GM19193 (cell line): ENCODE results near the gene TP53BP1.

Experiments used
- POLR2A ChIP-seq: IDR thresholded peaks from 4 replicates; pipeline ENCODE4 v1.6.1; 2011; ENCODE audit not compliant: insufficient read depth, insufficient read length; ENCODE audit errors: extremely low read depth

The TP53BP1 gene

DNA sequence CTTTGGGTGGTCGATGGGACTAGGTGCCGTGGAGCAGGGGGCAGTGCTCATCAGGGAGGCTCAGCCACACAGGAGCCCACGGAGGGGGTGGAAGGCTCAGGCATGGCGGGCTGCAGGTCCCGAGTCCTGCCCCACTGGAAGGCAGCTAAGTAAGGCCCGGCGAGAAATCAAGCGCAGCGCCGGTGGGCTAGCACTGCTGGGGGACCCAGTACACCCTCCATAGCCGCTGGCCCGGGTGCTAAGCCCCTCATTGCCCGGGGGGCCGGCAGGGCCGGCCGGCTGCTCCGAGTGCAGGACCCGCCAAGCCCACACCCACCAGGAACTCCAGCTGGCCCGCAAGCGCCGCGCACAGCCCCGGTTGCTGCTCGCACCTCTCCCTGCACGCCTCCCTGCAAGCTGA, 19.1 kb downstream of the TP53BP1 start:
- no peak for TF ChIP-seq POLR2A

DNA sequence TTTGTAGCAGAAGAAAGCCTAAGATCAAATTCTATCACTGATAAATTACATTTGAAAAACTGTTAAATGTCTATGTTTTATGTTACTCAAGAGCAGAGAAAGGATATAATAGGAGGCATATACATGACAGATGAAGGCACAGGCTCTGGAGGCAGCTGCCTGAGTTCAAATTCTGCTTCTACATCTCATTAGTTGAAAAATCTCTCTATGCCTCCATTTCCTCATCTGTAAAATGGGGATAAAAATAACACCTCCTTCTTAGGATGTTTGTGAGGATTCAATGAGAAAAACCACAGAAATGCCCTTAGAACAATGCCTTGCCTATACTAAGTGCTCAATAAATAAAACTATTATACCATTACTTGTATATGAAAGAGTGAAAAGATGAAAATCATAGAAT, 21.0 kb downstream of the TP53BP1 start:
- no peak for TF ChIP-seq POLR2A

DNA sequence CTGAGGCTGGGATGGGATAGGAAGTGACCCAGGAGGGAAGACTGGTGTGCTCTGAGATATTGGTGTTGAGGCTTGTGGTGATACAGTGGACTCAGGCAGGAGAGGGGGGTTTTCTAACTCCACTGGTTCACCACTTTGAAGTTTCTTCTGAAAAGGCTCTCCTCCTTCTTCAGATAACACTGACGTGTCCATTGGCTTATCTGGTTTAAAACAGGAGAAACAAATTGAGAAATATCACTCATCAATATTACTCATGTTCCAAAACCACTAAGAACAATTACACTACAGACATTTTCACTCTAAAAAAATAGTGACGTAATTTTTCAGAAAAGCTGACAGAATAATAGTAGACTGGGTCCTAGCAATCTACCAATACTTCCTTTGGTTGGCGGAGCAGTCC, 23.1 kb downstream of the TP53BP1 start:
- TF ChIP-seq POLR2A = no peak

DNA sequence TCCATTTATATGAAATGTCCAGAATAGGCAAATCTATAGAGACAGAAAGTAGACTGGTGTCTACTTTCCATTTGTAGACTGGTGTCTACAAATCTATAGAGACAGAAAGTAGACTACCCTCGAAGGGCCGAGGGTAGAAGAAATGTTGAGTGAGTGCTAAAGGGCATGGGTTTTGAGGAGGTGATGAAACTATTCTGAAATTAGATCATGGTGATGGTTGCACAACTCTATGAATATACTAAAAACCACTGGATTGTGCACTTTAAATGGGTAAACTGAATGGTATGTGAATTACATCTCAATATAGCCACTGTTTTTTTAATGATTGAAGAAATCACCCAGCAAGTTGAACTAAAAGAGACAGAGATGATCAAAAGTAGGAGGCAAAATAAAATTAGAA, 27.9 kb downstream of the TP53BP1 start:
- TF ChIP-seq POLR2A = no peak

DNA sequence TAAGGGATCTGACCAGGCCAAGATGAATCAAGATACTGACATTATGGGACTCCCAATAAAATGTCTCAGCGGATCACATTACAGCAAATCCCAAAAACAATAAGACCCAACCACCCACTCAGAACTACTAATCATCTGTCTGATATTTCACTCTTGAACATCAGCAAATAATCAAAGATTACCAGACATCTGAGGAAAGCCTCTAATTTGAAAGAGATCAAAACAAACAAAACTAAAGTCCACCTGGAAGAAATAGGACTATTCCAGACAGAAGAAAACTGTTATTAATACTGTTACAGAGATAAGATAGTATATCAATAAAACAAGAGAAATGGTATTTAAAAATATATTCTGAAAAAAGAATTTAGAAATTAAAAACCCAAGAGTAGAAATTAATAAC, 29.0 kb downstream of the TP53BP1 start:
- TF ChIP-seq POLR2A = no peak

DNA sequence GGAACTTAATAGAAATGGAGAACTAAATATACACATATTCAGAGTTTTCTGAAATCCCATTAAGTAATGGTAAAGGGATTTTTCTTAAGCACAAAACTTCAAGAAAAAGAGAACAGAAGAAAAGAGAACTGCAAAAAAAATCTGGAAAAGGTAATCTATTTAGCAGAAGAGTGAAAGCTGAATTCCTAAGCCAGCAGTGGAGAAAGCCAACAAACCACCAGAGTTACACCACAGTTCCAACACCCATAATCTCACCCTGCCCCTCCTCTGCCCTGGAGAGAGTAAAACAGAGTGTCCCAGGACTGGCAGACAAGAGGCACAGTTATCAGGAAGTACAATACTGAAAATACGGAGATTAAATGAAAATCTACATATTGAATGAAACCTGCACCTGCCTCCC, 29.4 kb downstream of the TP53BP1 start:
- TF ChIP-seq POLR2A = no peak

DNA sequence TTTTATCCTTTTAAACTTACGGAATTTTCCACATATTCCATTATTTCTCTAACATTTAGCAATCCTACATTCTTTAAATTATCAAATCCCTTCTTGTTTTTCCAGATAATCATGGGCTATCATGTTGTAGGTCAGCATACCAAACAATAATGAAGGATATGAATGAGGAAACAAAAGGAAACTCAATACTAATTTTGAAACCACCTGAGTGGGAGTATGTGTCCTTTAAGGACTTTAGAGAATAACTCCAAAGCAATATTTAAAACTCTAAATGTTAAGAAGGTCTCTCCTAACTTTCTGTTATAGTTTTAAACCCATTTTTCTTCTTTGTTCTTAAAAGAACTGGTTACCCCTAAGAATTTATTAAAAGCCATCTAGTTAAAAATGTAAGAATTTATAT, 43.0 kb downstream of the TP53BP1 start:
- no peak for TF ChIP-seq POLR2A

DNA sequence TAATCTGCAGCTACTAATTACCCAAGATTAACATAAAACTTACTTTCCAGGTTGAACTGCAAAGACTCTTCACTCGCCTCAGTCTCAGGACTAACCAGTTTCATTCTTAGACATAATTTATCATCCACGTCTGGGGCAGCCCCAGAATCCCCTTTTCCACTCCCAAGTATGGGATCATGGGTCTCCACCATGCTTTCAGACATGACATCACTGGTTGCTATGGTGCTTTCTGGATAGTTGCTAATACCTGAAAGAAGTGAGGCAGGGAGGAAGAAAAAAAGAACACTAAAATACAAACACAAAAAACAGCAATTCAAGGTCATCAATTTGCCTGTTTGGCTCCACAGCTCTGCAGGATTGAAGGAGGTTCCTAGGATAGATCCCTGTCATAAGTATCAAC, 46.6 kb downstream of the TP53BP1 start:
- no peak for TF ChIP-seq POLR2A

DNA sequence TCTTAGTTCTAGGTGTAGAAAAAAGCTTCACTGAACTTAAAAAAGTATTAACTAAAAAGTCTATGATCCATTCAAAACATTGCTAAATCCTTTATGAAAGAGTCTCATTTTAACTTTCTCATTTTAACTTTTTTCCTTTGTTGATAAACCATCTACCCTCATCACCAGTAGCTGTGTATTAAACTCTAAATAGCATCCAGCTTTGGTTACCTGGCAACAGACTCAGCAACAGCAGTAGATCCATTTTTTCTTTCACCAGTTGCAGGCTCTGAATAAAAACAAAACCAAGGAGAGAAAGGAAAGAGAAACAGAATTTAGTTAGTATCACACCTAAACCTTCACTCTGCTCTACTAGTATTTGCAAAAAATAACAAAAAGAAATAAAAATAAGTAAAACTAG, 51.6 kb downstream of the TP53BP1 start:
- TF ChIP-seq POLR2A = no peak

DNA sequence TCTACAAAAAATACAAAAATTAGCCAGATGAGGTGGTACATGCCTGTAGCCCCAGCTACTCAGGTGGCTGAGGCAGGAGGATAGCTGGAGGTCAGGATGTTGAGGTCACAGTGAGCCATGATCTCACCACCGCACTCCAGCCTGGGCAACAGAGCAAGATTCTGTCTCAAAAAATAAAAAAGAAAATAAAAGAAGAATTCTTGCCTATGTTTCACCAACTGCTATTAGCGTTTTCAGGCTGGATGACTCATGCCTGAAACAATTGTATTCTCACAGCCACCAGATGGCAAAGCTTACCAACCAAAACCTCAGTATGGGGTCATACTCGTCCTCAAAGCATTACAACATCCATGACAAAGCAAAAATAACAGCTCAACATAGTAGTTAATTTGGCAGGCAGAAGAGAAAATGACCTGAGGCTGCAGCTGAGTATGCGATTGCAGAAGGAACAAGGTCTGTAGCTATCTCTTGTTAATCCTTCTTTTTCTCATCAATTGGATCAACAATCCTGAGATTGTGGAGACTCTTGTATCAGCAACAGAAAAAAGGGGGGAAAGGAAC, 52.2 kb downstream of the TP53BP1 start:
- TF ChIP-seq POLR2A = no peak

DNA sequence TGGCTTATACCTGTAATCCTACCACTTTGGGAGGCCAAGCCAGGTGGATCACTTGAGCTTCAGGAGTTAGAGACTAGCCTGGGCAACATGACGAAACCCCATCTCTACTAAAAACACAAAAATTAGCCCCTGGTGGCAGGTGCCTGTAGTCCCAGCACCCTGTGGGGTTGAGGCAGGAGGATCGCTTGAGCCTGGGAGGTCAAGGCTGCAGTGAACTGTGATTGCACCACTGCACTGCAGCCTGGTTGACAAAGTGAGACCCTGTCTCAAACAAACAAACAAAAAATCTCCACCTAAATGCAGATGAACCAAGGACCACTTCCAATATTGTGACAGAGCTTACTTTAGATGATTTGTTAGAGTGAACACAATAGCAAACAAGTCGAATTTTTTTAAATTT, 53.7 kb downstream of the TP53BP1 start:
- TF ChIP-seq POLR2A = no peak

DNA sequence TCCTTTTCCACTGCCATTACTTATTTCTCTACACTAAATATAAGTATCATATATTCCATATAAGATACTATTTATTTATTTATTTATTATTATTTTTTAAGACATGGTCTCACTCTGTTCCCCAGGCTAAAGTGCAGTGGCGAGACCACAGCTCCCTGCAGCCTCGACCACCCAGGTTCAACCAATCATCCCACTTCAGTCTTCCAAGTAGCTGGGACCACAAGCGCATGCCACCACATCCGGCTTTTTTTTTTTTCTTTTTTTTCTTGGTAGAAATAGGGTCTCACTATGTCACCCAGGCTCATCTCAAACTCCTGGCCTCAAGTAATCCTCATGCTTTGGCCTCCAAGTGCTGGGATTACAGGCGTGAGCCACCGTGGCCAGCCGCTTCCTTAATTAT, 56.6 kb downstream of the TP53BP1 start:
- TF ChIP-seq POLR2A = no peak

DNA sequence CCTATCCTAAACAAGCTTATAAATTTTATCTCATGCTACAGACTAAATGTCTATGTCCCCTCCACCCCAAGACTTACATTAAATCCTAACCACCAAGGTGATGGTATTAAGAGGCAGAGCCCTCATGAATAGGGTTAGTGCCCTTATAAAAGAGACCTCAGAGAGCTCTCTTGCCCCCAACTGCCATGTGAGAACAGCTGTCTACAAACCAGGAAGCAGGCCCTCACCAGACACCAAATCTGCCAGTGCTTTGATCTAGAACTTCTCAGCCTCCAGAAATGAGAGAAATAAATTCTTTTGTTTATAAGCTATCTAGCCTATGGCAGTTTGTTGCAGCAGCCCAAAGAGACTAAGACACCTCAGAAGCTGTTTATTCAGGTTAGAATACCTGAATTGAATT, 58.5 kb downstream of the TP53BP1 start:
- TF ChIP-seq POLR2A = no peak

DNA sequence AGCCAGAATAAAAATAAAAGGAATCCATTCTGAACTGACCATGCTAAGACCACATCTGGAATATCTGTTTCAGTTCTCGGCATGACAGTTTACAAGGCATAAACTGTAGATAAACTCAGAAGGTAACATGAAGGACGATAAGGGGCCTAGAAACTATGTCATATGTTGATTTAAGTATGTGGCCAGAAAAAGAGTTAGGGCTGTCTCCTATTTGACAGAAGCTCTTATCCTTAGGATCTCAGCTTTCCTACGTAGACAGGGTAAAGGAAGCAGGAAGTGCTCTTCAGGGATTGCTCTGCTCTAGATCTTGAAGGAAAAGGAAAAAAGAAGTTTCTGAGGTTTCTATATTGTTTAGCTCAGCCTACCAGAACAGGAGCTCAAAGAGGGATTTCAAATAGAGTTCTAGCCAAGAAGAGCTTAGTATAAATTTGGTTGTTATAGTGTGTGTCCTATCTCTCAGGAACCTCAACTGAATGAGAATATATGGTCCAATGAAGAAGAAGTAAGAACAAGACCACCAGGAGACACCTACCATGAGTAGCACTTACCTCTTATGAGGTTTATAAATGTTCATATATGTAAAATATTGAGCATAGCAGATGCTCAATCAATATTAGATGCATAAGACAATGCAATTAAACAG, 59.2 kb downstream of the TP53BP1 start:
- TF ChIP-seq POLR2A = no peak

DNA sequence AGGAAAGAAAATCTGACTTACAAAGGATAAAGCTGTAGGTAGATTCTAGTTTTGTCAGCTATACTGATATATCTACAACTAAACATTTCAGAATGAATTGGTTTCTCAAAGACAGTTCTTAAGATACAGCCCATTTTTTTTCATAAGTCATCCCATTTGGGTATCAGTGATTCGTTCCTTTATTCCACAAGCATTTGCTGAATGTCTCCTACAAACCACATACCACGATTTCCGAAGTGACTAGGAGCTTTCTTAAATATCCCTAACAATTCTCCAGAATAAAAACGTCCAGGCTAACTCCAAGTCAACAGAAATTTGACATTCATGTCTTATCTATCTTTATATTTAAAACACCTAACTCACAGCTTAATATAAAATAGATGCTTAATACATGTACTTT, 59.8 kb downstream of the TP53BP1 start:
- no peak for TF ChIP-seq POLR2A

DNA sequence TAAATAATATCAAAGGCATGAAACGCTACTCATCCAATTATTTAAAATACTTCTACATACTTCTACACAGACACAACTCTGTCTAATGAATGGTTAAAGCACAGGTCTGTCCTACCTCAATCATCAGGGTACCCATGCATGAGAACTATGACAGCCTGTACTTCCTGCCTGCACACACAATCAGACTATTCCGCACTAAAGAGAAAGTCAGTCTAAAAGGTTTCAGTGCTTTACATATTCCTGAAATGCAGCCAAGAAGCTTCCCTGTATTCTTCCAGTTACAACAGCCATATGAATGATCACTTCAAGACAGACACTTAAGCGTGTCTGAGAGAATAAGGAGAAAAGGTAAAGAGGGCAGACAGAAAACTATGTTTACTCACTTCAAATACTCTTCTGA, 63.3 kb downstream of the TP53BP1 start:
- TF ChIP-seq POLR2A = no peak

DNA sequence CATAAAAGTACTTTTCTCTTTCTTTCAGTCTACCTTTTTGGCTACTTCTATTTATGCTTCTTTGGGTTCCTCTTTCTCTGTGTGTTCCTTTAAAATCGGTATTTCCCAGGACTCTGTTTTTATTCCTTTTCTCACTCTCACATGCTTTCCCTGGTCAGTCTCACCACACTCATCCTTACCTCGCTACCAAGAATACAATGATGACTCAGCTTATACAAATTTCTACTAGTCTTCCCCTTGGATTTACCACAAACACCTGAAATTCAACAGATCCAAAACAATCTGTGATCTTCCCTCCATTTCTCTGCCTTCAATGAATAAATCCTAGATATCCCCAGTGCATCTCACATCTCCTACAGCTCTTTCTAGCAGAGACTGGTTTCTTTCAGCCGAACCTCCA, 69.2 kb downstream of the TP53BP1 start:
- TF ChIP-seq POLR2A = no peak
